COLO829 (cell line): Measurements from ENCODE around the gene LIPC.

Source experiments
- DNase-seq: peaks from one replicate; pipeline ENCODE4 v3.0.0; 2012; ENCODE audit warnings: low spot score

The LIPC gene

GRCh38 chr15:58436552-58436951 lies 4.8 kb downstream of the LIPC start:
- no peak for DNase-seq

DNA sequence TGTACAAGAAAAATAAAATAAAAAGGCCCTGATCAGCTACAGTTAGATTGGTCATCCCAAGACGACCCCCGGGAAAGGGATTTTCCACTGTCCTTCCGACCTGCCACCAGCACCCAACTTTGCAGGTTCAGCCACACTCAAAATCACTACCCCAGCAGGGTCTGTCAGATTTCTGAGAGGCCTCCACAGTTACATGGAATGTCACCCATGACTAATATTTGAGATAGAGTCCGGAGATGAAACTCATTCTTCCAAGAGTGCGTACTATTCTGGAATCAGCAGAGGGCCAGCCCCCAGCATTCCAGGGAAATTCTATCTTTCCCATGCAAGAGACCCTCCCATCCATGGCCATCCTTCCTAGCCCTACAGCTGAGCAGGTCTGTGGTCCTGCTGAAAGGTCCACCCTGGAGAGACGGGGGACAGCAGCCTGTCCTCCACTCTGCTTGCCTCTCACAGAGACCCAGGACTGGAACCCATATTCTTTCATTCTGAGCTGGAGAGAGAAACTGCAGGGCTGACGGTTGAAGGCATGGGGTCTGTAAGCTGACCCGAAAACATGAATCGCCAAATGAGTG lies 5.8 kb downstream of the LIPC start:
- DNase-seq: no peak

DNA sequence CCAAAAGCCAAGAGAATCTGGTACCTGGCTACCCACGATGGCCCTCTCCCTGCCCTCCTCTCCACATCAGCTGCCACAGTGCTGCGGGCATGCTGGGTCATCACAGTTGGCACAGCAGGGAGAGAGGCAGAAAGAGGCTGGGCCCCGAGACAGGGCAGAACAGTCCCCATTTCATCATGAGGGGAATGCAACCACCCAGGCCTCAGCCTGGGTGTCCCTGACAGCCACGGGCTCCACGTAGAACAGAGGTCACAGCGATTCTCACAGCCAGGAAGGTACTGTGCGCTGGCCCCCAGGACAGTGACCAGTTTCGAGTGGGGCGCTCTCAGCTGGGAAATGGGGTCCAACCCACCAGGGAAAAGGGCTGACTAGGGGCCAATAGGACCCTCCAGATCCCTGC lies 6.3 kb downstream of the LIPC start:
- DNase-seq: no peak

GRCh38 chr15:58438956-58439355 lies 7.2 kb downstream of the LIPC start:
- no peak for DNase-seq

- peak; percentile 36 for DNase-seq
Observed at GRCh38 chr15:58440158-58440910, 8.5 kb downstream of the LIPC start.

DNA sequence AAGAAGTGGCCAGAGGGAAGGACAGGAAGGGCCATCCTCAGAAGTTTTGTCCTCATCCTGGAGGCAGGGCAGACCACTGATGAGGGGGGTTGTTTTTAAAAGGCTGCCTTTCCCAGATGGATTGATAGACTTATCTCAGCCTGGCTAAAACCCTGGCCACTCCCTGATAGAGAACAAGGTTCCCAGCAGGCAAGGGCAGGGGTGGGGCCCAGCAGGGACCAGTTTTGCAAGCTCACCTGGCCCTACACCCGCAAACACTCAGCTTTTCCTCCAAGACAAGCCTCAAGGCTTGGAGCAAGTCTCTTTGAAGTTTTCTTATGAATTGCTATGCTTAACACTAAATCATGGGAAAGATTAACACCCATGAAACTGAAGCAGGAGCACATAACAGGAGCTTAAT lies 9.1 kb downstream of the LIPC start:
- no peak for DNase-seq

DNA sequence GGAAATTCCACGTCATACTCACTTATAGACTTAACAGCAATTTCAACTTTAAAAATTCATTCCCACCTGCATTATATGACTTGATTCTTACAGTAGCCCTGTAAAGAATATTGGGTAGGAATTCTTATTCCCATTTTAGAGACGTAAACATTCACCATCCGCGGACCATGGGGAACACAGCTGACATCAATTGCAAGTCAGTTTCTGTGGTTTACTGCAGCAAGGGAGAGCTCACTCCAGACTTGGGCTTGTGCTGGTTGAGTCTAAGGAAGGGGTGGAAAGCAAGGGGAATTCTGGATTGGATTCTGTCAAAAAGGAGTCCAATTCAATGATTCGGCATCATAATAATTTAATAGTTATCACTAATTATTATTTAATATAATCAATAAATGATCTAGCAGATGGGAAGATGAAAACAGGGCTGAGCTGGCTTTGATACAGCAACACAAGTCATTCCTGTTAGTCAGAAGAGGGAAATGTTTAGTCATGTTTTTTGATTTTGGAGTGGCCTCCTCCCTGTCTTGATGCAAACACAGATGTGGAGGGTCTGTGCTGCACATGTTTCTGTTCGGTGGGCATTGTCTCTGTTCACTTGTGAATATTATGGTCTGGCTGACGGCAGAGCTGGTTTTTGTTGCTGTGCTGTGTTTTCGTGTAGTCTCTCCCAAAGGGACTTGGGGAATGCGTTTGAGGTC lies 9.7 kb downstream of the LIPC start:
- peak; percentile 26 for DNase-seq

GRCh38 chr15:58442122-58442521 lies 10.3 kb downstream of the LIPC start:
- DNase-seq: peak; percentile 77

DNA sequence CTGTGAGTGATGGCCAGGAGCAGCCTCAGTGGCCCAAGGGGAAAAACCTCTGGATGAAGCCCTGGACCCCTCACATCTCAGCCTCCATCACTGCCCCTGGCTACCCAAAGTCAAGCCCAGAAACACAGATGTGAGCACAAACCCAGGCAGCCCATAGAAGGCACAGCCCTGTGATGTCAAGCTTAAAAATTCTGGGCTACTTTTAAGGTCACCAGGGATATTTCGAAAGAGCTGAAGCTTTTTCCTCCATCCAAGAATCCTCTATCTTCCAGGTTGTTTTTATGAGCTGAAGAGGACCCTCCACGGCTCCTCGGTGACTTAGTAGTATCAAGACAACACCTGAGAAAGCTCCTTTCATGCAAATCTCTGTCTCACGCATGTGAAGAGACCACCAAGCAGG lies 11.5 kb downstream of the LIPC start:
- no peak for DNase-seq

DNA sequence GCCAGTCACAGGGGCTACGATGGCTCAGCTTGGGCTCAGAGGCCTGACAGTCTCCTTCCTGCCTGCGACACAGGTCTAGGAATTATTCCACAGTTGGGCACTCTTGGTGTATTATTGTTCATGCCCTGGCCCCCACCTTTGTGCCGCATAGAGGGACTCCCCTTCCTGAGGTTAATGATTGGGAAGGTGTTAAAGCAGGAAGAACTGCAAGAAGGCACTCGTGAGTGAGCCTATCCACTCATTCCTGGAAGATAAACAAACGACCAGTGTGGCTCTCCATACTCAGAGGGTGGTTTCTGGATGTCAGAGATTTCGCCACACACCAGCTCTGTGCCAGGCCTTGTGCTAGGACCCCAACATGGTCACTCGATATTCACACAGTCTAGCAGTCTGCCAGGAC lies 12.3 kb downstream of the LIPC start:
- DNase-seq: no peak

GRCh38 chr15:58444658-58445332 lies 13.0 kb downstream of the LIPC start:
- DNase-seq: no peak

DNA sequence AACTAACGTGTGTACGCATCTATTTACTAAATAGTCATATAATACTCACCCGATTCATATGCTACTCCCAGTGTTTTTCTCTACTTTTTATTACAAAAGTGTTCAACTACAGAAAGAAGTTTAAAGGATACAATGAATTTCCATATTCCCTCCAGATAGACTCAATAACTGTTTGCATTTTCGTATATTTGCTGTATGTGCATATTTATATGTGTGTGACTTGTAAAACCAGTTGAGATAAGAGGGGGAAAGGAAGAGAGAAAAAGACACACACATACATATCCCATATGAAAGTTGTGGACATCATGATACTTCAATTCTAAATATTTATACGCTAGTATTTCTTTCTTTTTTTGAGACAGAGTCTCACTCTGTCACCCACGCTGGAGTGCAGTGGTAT lies 14.1 kb downstream of the LIPC start:
- no peak for DNase-seq

DNA sequence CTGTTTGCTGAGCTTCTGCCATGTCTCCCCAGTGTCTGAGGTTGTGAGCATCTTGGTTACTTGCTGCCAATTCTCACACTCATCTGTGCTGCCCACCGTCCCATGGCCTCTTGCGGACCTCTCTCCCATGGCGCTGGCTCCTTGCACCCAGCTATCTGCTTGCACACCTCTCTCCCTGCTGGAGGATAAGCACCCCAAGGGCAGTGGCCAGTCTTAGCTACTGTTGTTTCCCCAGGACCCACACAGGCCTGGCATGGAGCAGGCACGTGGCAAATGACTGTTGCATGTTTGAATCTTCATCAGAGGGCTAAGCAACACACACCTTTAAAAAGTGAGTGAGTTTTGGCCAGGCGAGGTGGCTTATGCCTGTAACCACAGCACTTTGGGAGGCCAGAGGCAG lies 14.7 kb downstream of the LIPC start:
- no peak for DNase-seq

- DNase-seq: no peak
Observed at GRCh38 chr15:58447271-58448010, 15.7 kb downstream of the LIPC start.

DNA sequence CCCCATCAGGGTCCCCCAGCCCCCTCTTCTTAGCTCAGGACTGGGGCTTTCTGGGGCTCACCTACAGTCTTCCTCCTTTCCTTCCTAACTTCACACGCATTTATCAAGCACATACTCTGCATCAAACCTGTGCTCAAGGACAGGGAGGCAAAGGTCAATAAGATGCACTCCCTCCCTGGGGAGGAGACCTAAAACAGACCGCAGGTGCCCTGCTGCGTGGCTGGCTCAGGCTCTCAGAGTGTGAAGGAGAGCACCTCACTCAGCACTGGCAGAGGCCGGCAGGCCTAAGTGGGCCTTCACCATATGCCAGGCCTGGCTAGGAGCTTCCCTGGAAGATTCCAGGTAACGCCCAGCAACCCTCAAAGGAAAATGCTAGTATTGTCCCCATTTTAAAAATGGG lies 16.5 kb downstream of the LIPC start:
- DNase-seq: no peak

DNA sequence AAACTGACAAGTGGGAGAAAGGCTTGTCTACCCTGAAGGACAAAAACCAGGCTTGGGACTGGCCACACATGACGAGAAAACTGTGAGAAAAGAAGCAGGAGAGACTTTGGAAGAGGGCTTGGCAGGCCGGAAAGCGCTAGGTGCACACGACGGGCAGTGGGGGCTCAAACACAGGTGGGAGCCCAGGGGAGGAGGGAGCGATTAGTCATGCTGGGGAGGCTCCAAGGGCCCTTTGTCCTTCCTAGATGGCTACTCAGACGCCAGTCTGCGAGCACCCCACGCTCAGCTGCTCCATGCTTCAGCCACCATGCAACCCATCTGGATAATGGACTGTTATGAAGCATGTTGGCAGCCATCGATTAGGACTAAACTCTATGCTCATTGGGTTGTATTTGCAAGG lies 17.1 kb downstream of the LIPC start:
- DNase-seq: no peak

DNA sequence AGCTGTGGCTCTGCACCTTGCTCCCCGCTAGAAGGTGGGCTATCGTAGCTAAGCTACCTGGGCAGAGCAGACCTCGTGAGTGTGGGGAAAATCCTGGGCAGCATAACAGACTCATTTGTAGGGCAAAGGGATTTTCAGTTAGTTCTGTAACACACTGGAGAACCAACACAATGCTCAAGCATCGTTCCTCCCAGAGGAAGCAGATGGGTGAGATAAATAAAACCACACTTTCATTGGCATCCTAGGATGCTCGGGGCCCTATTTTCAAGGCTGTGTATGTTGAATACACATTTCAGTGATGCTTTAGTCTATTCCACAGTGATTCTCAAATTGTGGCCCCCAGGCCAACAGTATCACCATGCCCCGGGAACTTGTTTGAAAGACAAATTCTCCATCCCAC lies 20.0 kb downstream of the LIPC start:
- DNase-seq: no peak

- DNase-seq: no peak
Observed at GRCh38 chr15:58452775-58453174, 21.0 kb downstream of the LIPC start.

- DNase-seq: no peak
Observed at GRCh38 chr15:58453931-58454793, 22.4 kb downstream of the LIPC start.

GRCh38 chr15:58454950-58455401 lies 23.2 kb downstream of the LIPC start:
- DNase-seq: no peak

- DNase-seq: no peak
Observed at GRCh38 chr15:58457466-58457965, 25.7 kb downstream of the LIPC start.
